K562 (cell line): ENCODE measurements around the gene MRPS5. TPM values are rescaled to one million over a fixed set of nuclear protein-coding genes. Genes with fewer than 3 reads are reported as not detected.
"Not testable (repeated sequence)": the region's sequence is repeated elsewhere in the genome, so short reads cannot be mapped to it uniquely, and the experiment has no call there.

Source experiments
- ATAC-seq: fragments of 200-7000 bp; cut with Tn5 transposase; 3 replicates; pipeline ENCODE4 v1.9.1; 2020; ENCODE audit warnings: moderate library complexity
- BruUV-seq: library from RNA; stranded (reverse); fragments of 400-500 nt; replicated peaks from 2 replicates; lab custom pipeline; 2021; lab: Mats Ljungman, UMichigan
- CTCF ChIA-PET: fragments of 300-600 bp; formaldehyde crosslinking; extraction: SDS; loops from one replicate; lab custom pipeline; 2021; ENCODE audit warnings: low intra/inter-chr PET ratio; lab: Yijun Ruan, JAX
- POLR2A ChIA-PET: fragments of 300-600, 350-650 bp; sonication (Branson Sonifier 250); formaldehyde crosslinking; extraction: SDS; loops from one replicate; lab custom pipeline; 2021; ENCODE audit warnings: antibody characterized with exemption, inconsistent platforms; lab: Yijun Ruan, JAX
- DNase-seq, 4 experiments: peaks; one replicate each; pipeline versions ENCODE4 v3.0.0 to v3.0.0-alpha.2; 2011 to 2018; ENCODE audit warnings: low spot score in 3 of 4, mixed read lengths in 3 of 4; ENCODE audit errors: extremely low read depth in 1 of 4
- FAIRE-seq: peaks from 2 replicates; lab custom pipeline; 2011; peaks lifted over from hg19 to GRCh38; lab: Jason Lieb, UNC
- H2AFZ ChIP-seq: 2 replicates; pipeline ENCODE4 v1.6.0; 2011; ENCODE audit warnings: low read depth, low read length, control low read depth, inconsistent platforms
- H3K27ac ChIP-seq: fragments of 200-600 bp; 3 replicates; pipeline ENCODE4 v1.8.0; 2011; ENCODE audit warnings: low read depth, mild to moderate bottlenecking, control low read depth, inconsistent platforms, low read length, moderate library complexity, mixed read lengths; ENCODE audit errors: extremely low read depth
- H3K27me3 ChIP-seq, 2 experiments: fragments of 300-600 bp in 1 of 2; 2 replicates in 1 of 2; 3 replicates in 1 of 2; pipeline versions ENCODE4 v1.6.0 to v1.8.0; 2011; ENCODE audit warnings: inconsistent platforms in 2 of 2, low read length in 2 of 2, mild to moderate bottlenecking in 1 of 2, mixed read lengths in 1 of 2, moderate library complexity in 1 of 2; ENCODE audit not compliant: control insufficient read depth in 2 of 2, insufficient read depth in 2 of 2
- H3K36me3 ChIP-seq: fragments of 300-600 bp; 3 replicates; pipeline ENCODE4 v1.8.0; 2011; ENCODE audit warnings: mild to moderate bottlenecking, low read length, inconsistent platforms; ENCODE audit not compliant: control insufficient read depth, insufficient read depth
- H3K4me1 ChIP-seq, 2 experiments: fragments of 200-600 bp in 1 of 2; replicated peaks in 1 of 2; 2 replicates in 1 of 2; 3 replicates in 1 of 2; pipeline versions ENCODE4 v1.5.1 to v1.8.0; 2011; ENCODE audit warnings: inconsistent platforms in 2 of 2, low read length in 2 of 2, mild to moderate bottlenecking in 1 of 2, mixed read lengths in 1 of 2, moderate library complexity in 1 of 2; ENCODE audit not compliant: control insufficient read depth in 2 of 2, insufficient read depth in 2 of 2
- H3K4me2 ChIP-seq: 2 replicates; pipeline ENCODE4 v1.6.1; 2011; ENCODE audit warnings: low read length, control low read depth, inconsistent platforms, mixed read lengths; ENCODE audit not compliant: insufficient read depth
- H3K4me3 ChIP-seq: fragments of 200-600 bp; sonication (generic), shearing (Covaris generic); 2 replicates; pipeline ENCODE4 v1.5.1; 2016; ENCODE audit warnings: control low read depth, inconsistent platforms
- H3K79me2 ChIP-seq: fragments of 200-600 bp; 3 replicates; pipeline ENCODE4 v1.8.0; 2011; ENCODE audit warnings: low read length, inconsistent platforms; ENCODE audit not compliant: control insufficient read depth, insufficient read depth
- H3K9ac ChIP-seq, 2 experiments: 2 replicates each; pipeline versions ENCODE4 v1.6.0 to v1.6.1; 2011; ENCODE audit warnings: low read depth in 2 of 2, low read length in 2 of 2, control low read depth in 1 of 2, inconsistent platforms in 1 of 2, mild to moderate bottlenecking in 1 of 2, mixed read lengths in 1 of 2; ENCODE audit not compliant: insufficient read depth in 1 of 2
- H3K9me1 ChIP-seq: one replicate; pipeline ENCODE4 v1.6.0; 2011; ENCODE audit warnings: inconsistent platforms, mild to moderate bottlenecking, low read length, moderate library complexity; ENCODE audit not compliant: control insufficient read depth, insufficient read depth
- H3K9me3 ChIP-seq: replicated peaks from 2 replicates; pipeline ENCODE4 v1.5.1; 2011; ENCODE audit warnings: low read depth, low read length, inconsistent platforms; ENCODE audit not compliant: control insufficient read depth, insufficient read depth
- H4K20me1 ChIP-seq: replicated peaks from 2 replicates; pipeline ENCODE4 v1.6.1; 2011; ENCODE audit warnings: low read length, inconsistent platforms, mixed read lengths; ENCODE audit not compliant: control insufficient read depth, insufficient read depth
- JUN ChIP-seq, 2 experiments: sonication (generic) in 1 of 2; formaldehyde crosslinking in 1 of 2; IDR thresholded peaks; 2 replicates each; pipeline versions ENCODE4 v1.6.1 to v1.8.0; 2012 to 2022; ENCODE audit warnings: borderline replicate concordance in 2 of 2, mild to moderate bottlenecking in 2 of 2, improper control_type of control experiment in 1 of 2, low read depth in 1 of 2, low read length in 1 of 2, missing genetic modification reagents in 1 of 2
- NR2C2 ChIP-seq, 2 experiments: fragments of 200-800 bp in 1 of 2; sonication (Bioruptor generic) in 1 of 2; sonication (generic) in 1 of 2; formaldehyde crosslinking in 1 of 2; IDR thresholded peaks; 2 replicates each; pipeline versions ENCODE4 v1.6.1 to v1.8.0; 2016 to 2022; ENCODE audit warnings: mild to moderate bottlenecking in 1 of 2, missing compliant biosample characterization in 1 of 2, missing genetic modification characterization in 1 of 2, missing genetic modification reagents in 1 of 2
- ZNF282 ChIP-seq: sonication (generic); formaldehyde crosslinking; IDR thresholded peaks from 2 replicates; pipeline ENCODE4 v1.8.1; 2023; ENCODE audit warnings: missing genetic modification reagents
- ZNF511 ChIP-seq: sonication (generic); formaldehyde crosslinking; IDR thresholded peaks from 2 replicates; pipeline ENCODE4 v1.8.0; 2022; ENCODE audit warnings: mild to moderate bottlenecking, missing genetic modification reagents
- ZNF77 ChIP-seq: fragments of 250-450 bp; sonication (Bioruptor Pico); IDR thresholded peaks from 2 replicates; pipeline ENCODE4 v1.5.0; 2020
- WGBS: fragments of 100-300 bp; shearing (Covaris generic); methylation state at CpG from one replicate; pipeline ENCODE4 v1.1.6; 2016; ENCODE audit warnings: low coverage, mixed read lengths; ENCODE audit not compliant: insufficient coverage; ENCODE audit errors: missing lambda C conversion rate; 5-methylcytosine and 5-hydroxymethylcytosine counted together
- in situ Hi-C: fragments of 300-500 bp; cut with MboI; formaldehyde crosslinking; loops from 4 replicates; pipeline ENCODE4 v1.15.0; 2018; ENCODE audit warnings: inconsistent platforms, mixed read lengths
- intact Hi-C: fragments of 100-400 bp; cut with micrococcal nuclease; formaldehyde crosslinking; loops from 2 replicates; pipeline ENCODE4 v1.14.2; 2022
- polyA plus RNA-seq, 8 experiments: library from polyadenylated mRNA; depleted of rRNA in 4 of 8; stranded (reverse) in 5 of 8; unstranded in 3 of 8; fragments of >200 nt; fragmentation: Nextera tagmentation in 2 of 8; fragmentation: Illumina TruSeq in 1 of 8; extraction: Ambion mirVana in 2 of 8; extraction: Trizol in 1 of 8; gene quantifications; 2 replicates each; pipeline versions ENCODE4 v1.2.1 to v1.2.3, GENCODE V29; 2011 to 2014; ENCODE audit warnings: inconsistent platforms in 1 of 8, missing spikeins in 1 of 8
- total RNA-seq, 7 experiments: library from RNA; depleted of rRNA in 6 of 7; stranded (reverse); fragments of >200 nt in 6 of 7; fragmentation: Illumina TruSeq in 2 of 7; extraction: Trizol in 2 of 7; gene quantifications; 2 replicates each; pipeline versions ENCODE4 v1.2.1 to v1.2.3, GENCODE V29; 2011 to 2021; ENCODE audit warnings: low replicate concordance in 1 of 7

Gene MRPS5
- total and polyA plus RNA-seq, 9 of the 15 experiments (the other 6 are each of a cell fraction or from before 2014, with no cell fraction given) = 85.0 to 162 (median 118) TPM

- TF ChIP-seq ZNF511 (no peak), ZNF282 (CRISPR knock-in tag) (no peak), ZNF77 (CRISPR knock-in tag) (no peak), JUN (IDR thresholded peaks at IDR 0.05; ENCODE audit: borderline replicate concordance, low read depth, low read length) (no peak), JUN (CRISPR knock-in tag; IDR thresholded peaks at IDR 0.05; ENCODE audit: borderline replicate concordance) (no peak), NR2C2 (CRISPR knock-in tag; IDR thresholded peaks at IDR 0.05) (no peak), NR2C2 (tag; IDR thresholded peaks at IDR 0.05) (no peak)
- TF ChIP-seq, all 486 proteins: peak for 0
Observed at GRCh38 chr2:95038635-95039298, 82.8 kb downstream of the MRPS5 start (continued).

- H3K9ac ChIP-seq, H3K79me2 ChIP-seq, DNase-seq, H3K4me3 ChIP-seq, intact Hi-C loops, H3K9me3 ChIP-seq, in situ Hi-C loops, FAIRE-seq, H2AFZ ChIP-seq, H3K36me3 ChIP-seq, H4K20me1 ChIP-seq, H3K4me2 ChIP-seq, H3K9me1 ChIP-seq, BruUV-seq, CTCF ChIA-PET, H3K27ac ChIP-seq, ATAC-seq, H3K4me1 ChIP-seq, POLR2A ChIA-PET: not testable (repeated sequence)
- H3K27me3 ChIP-seq = peaks cover under 1 to 22% of the 10 kb centered on the region in 2 experiments; a peak in 3 of 5 replicates
- WGBS = 0% methylated on average over 2 of the region's 3 CpGs
Observed at GRCh38 chr2:95037841-95038585, 83.6 kb downstream of the MRPS5 start.
